K562 (cell line): ENCODE data around the gene GNAI1.

Experiments
- ATF1 ChIP-seq, 2 experiments: fragments of 450-650 bp in 1 of 2; IDR thresholded peaks; 2 replicates each; pipeline ENCODE4 v1.6.1; 2016; ENCODE audit warnings: missing compliant biosample characterization in 1 of 2, missing genetic modification characterization in 1 of 2
- FOXK1 ChIP-seq: sonication (generic); formaldehyde crosslinking; IDR thresholded peaks from 2 replicates; pipeline ENCODE4 v1.8.0; 2022; ENCODE audit warnings: missing genetic modification reagents, mild to moderate bottlenecking, borderline replicate concordance
- HLTF ChIP-seq: fragments of 450-650 bp; IDR thresholded peaks from 2 replicates; pipeline ENCODE4 v1.6.1; 2016
- PTBP1 ChIP-seq: fragments of 200-400 bp; formaldehyde crosslinking; IDR thresholded peaks from 2 replicates; pipeline ENCODE4 v1.6.1; 2017; ENCODE audit warnings: low read depth, low read length
- RAD21 ChIP-seq, 2 experiments: fragments of 250-450 bp in 1 of 2; fragments of 450-650 bp in 1 of 2; sonication (Bioruptor Pico) in 1 of 2; formaldehyde crosslinking in 1 of 2; IDR thresholded peaks in 1 of 2; conservative IDR thresholded peaks in 1 of 2; 2 replicates each; pipeline versions ENCODE4 v1.4.0 to v1.8.0; 2020 to 2022; ENCODE audit warnings: mild to moderate bottlenecking in 2 of 2, moderate library complexity in 1 of 2
- SIX5 ChIP-seq, 2 experiments: IDR thresholded peaks; 2 replicates each; pipeline ENCODE4 v1.6.1; 2011; ENCODE audit warnings: low read length in 2 of 2, borderline replicate concordance in 1 of 2, low read depth in 1 of 2, mild to moderate bottlenecking in 1 of 2, moderate library complexity in 1 of 2; ENCODE audit not compliant: insufficient read depth in 1 of 2
- SP1 ChIP-seq: sonication (generic); formaldehyde crosslinking; IDR thresholded peaks from 2 replicates; pipeline ENCODE4 v1.8.1; 2022; ENCODE audit warnings: mild to moderate bottlenecking, missing genetic modification reagents
- STAT5A ChIP-seq: IDR thresholded peaks from 2 replicates; pipeline ENCODE4 v1.6.1; 2012; ENCODE audit warnings: low read length, inconsistent platforms, borderline replicate concordance
- TF ChIP-seq, protein P1 (sequence below), 3 experiments: IDR thresholded peaks in 2 of 3; conservative IDR thresholded peaks in 1 of 3; 2 replicates each; pipeline ENCODE4 v1.5.1; 2011 to 2012; ENCODE audit warnings: low read length in 3 of 3, mild to moderate bottlenecking in 3 of 3, control low read depth in 2 of 3, improper control_type of control experiment in 1 of 3, inconsistent platforms in 1 of 3, low read depth in 1 of 3, mixed read lengths in 1 of 3, moderate library complexity in 1 of 3; ENCODE audit not compliant: insufficient read depth in 2 of 3
- TF ChIP-seq, protein P2 (sequence below), 2 experiments: fragments of 450-650 bp; IDR thresholded peaks; 2 replicates each; pipeline ENCODE4 v1.6.1; 2016
- TF ChIP-seq, protein P3 (sequence below): fragments of 250-450 bp; sonication (Bioruptor Pico); IDR thresholded peaks from 2 replicates; pipeline ENCODE4 v1.5.0; 2021; ENCODE audit warnings: mild to moderate bottlenecking, moderate library complexity
- TF ChIP-seq, protein P4 (sequence below): fragments of 450-650 bp; IDR thresholded peaks from 2 replicates; pipeline ENCODE4 v1.6.1; 2018; ENCODE audit warnings: mild to moderate bottlenecking, low read depth; ENCODE audit not compliant: partially characterized antibody
- TF ChIP-seq, protein P5 (sequence below), 2 experiments: fragments of 450-650 bp in 1 of 2; sonication (generic) in 1 of 2; formaldehyde crosslinking; conservative IDR thresholded peaks; 2 replicates each; pipeline versions ENCODE4 v1.4.0 to v1.8.1; 2020 to 2022; ENCODE audit warnings: mild to moderate bottlenecking in 1 of 2, missing genetic modification reagents in 1 of 2

DNA sequence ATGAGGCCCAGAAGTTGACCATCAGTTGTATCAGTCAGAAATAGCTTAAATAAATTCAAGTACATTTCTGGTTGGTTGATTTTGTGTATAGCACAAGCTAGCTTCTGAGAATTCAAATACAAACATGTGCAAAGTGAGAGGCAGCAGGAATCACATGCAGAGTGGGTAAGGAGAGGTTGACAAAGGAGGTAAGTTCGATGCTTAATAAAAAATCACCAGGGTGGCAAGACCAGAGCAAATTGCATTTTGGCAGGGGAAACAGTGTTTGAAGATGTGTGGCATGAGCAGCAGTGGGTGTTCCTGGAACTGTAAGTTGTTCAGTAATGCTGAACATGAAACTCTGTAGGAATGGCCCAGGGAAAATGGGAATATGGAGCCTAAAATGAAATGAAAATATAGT is 52.6 kb downstream of the GNAI1 start:
- TF ChIP-seq RAD21 (CRISPR knock-in tag; conservative IDR thresholded peaks at IDR 0.05 in 1 of 2, IDR thresholded peaks at IDR 0.05 in 1 of 2) (no peak), SIX5 (IDR thresholded peaks at IDR 0.05; ENCODE audit: borderline replicate concordance in 1 of 2, insufficient read depth in 1 of 2, low read depth in 1 of 2, low read length in 2 of 2) (no peak), FOXK1 (CRISPR knock-in tag) (no peak), SP1 (CRISPR knock-in tag) (no peak), HLTF (no peak), ATF1 (CRISPR knock-in tag; IDR thresholded peaks at IDR 0.05) (no peak), ATF1 (tag; IDR thresholded peaks at IDR 0.05) (no peak), PTBP1 (no peak), STAT5A (no peak)
- TF ChIP-seq, protein P1, sequence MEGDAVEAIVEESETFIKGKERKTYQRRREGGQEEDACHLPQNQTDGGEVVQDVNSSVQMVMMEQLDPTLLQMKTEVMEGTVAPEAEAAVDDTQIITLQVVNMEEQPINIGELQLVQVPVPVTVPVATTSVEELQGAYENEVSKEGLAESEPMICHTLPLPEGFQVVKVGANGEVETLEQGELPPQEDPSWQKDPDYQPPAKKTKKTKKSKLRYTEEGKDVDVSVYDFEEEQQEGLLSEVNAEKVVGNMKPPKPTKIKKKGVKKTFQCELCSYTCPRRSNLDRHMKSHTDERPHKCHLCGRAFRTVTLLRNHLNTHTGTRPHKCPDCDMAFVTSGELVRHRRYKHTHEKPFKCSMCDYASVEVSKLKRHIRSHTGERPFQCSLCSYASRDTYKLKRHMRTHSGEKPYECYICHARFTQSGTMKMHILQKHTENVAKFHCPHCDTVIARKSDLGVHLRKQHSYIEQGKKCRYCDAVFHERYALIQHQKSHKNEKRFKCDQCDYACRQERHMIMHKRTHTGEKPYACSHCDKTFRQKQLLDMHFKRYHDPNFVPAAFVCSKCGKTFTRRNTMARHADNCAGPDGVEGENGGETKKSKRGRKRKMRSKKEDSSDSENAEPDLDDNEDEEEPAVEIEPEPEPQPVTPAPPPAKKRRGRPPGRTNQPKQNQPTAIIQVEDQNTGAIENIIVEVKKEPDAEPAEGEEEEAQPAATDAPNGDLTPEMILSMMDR (IDR thresholded peaks at IDR 0.05 in 2 of 3, conservative IDR thresholded peaks at IDR 0.05 in 1 of 3; ENCODE audit: insufficient read depth in 2 of 3, low read depth in 1 of 3, low read length in 3 of 3): no peak
- TF ChIP-seq, protein P2, sequence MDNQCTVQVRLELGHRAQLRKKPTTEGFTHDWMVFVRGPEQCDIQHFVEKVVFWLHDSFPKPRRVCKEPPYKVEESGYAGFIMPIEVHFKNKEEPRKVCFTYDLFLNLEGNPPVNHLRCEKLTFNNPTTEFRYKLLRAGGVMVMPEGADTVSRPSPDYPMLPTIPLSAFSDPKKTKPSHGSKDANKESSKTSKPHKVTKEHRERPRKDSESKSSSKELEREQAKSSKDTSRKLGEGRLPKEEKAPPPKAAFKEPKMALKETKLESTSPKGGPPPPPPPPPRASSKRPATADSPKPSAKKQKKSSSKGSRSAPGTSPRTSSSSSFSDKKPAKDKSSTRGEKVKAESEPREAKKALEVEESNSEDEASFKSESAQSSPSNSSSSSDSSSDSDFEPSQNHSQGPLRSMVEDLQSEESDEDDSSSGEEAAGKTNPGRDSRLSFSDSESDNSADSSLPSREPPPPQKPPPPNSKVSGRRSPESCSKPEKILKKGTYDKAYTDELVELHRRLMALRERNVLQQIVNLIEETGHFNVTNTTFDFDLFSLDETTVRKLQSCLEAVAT (IDR thresholded peaks at IDR 0.05): no peak
- TF ChIP-seq, protein P3, sequence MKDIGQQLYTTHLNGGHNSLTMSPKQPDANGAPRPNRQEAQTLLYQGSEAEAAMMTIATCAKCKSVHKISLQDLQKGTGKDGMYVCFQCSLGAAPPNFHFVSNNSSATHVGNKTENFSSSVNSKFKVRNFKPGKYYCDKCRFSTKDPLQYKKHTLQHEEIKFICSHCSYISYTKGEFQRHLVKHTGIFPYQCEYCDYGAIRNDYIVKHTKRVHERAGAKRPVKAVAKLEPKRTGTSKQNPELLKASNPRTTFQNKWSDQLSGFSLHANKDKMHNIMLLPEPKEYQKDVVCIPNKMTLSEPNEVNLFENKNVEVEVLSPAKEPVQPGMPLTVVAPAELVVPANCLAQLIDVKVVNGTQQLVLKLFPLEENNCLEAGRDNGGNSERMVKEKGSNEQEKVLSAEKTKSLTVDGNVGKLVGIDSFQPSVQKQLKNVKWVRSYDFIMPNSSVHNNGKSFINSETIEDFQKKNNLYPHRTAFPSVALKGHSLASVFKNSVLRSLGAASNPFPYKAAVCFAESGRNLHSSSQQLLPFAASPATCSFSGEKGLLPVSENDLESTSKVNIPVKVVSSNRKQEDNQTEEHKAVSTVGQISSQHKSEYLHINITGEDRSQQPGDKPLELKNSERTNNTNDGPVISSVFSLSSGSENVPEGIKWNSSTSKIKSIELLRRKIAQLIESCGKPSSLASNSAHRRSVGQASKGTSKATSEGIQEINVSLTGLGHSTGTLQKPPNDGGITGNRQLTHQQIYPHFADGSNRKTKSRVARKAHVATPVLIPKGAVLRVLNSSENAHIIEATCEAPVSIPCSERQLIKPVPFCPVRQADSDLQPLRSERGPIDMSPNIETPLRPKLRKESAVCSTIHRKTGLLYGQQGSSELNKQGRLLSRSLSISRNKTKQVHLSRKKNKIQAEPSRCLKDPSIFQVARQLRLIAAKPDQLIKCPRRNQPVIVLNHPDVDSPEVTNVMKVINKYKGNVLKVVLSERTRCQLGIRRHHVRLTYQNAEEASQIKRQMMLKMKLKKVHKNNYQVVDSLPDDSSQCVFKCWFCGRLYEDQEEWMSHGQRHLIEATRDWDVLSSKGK (CRISPR knock-in tag): no peak
- TF ChIP-seq, protein P4, sequence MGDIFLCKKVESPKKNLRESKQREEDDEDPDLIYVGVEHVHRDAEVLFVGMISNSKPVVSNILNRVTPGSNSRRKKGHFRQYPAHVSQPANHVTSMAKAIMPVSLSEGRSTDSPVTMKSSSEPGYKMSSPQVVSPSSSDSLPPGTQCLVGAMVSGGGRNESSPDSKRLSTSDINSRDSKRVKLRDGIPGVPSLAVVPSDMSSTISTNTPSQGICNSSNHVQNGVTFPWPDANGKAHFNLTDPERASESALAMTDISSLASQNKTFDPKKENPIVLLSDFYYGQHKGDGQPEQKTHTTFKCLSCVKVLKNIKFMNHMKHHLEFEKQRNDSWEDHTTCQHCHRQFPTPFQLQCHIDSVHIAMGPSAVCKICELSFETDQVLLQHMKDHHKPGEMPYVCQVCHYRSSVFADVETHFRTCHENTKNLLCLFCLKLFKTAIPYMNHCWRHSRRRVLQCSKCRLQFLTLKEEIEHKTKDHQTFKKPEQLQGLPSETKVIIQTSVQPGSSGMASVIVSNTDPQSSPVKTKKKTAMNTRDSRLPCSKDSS: no peak
- TF ChIP-seq, protein P5, sequence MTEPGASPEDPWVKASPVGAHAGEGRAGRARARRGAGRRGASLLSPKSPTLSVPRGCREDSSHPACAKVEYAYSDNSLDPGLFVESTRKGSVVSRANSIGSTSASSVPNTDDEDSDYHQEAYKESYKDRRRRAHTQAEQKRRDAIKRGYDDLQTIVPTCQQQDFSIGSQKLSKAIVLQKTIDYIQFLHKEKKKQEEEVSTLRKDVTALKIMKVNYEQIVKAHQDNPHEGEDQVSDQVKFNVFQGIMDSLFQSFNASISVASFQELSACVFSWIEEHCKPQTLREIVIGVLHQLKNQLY (CRISPR knock-in tag; conservative IDR thresholded peaks at IDR 0.05): no peak
